ENCODE data around the gene RNASE1. TPM values are rescaled to one million over a fixed set of nuclear protein-coding genes. Genes with fewer than 3 reads are reported as not detected.

Gene RNASE1
- total and polyA plus RNA-seq, 3 experiments from 2014 or later = 3.5 to 4.3 TPM; not detected in 1

DNA sequence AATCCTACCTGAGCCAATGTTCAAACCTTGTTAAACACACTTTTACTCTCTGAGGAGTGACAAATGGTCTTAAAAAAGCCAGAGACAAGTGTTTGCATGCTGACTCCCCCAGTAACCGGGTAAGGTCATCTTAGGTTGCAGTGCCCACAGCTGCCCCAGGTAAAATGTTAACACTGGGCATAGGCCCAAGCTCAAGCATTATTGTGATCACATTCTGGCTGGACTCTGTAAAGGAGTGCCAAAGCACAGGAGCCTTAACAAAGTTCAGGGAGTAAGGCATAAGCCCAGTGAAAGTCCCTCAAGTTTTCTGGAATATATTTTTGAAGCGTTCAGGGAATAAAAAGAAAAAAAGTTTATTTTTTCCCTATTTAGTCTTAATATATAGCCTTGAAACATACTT is 48.3 kb downstream of the RNASE1 start:
- Mint-ChIP-seq H3K4me1 (no peaks in the 10 kb centered on the region), H3K36me3 (peaks cover 0 to 5% (median 0%) of the 10 kb centered on the region in 3 donors), H3K27ac (no peak overlapping the region), H3K4me3 (no peak overlapping the region), H3K9me3 (peaks cover 4 to 16% (median 13%) of the 10 kb centered on the region in 5 donors), H3K27me3 (peaks cover 13 to 14% of the 10 kb centered on the region in 2 donors)
- H3K4me1 ChIP-seq (ENCODE audit: insufficient read depth, low read length) = no peaks in the 10 kb centered on the region
- H3K27me3 ChIP-seq (ENCODE audit: insufficient read depth, low read length, poor library complexity, severe bottlenecking) = no peaks in the 10 kb centered on the region
- ChIA-PET POLR2A (no interaction called here), CTCF (interaction anchor here (1.0 to 1.7 kb wide), 2 partner anchors 9 to 15 kb away, joined by 3 read pairs; partner anchors contain the start of gene EDDM3B)
- H3K27ac ChIP-seq (ENCODE audit: low read depth, low read length) = no peak overlapping the region
- peaks cover 6% of the 10 kb centered on the region for H3K9me3 ChIP-seq (ENCODE audit: low read length)
- no peak overlapping the region for H3K4me3 ChIP-seq (ENCODE audit: low read length)
- H3K36me3 ChIP-seq (ENCODE audit: insufficient read depth, low read length) = no peaks in the 10 kb centered on the region
- no peak for DNase-seq

DNA sequence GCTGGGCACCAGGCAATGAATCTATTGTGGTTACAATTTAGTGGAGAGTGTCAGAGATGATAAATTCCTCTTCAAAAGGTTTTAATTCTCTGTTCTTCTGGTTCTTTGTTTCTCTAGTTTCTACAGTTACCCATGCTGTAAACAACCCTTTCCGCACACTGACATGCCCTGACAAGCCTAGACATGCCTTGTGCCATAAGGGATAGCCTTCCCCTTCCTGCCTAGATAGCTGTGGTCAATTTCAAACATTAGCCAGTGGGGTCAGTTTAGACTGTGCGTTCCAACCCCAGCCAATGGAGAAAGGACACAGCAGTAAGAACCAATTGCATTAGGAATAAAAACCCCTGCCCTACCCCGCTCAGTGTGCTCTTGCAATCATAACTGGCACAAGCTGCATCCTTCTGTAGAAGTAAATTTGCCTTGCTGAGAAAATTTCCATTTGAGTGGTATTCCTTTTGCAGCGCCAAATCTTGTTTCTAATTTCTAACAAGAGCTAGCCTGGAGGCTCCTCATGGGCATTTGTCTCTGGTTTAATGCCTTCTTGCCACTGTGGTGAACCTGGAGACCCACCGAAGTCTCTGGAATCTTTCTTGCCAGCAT is 50.6 kb downstream of the RNASE1 start:
- no peak overlapping the region for H3K27ac Mint-ChIP-seq
- H3K4me3 ChIP-seq (ENCODE audit: low read length) = no peak overlapping the region
- no peak overlapping the region for H3K4me3 Mint-ChIP-seq
- no peaks in the 10 kb centered on the region for H3K4me1 Mint-ChIP-seq
- POLR2A ChIA-PET = no interaction called here
- CTCF ChIA-PET = no interaction called here
- H3K4me1 ChIP-seq (ENCODE audit: insufficient read depth, low read length) = no peaks in the 10 kb centered on the region
- no peak overlapping the region for H3K27ac ChIP-seq (ENCODE audit: low read depth, low read length)
- peaks cover 4 to 16% (median 13%) of the 10 kb centered on the region in 5 donors for H3K9me3 Mint-ChIP-seq
- H3K27me3 Mint-ChIP-seq = peaks cover 18 to 20% of the 10 kb centered on the region in 2 donors
- peaks cover 6% of the 10 kb centered on the region for H3K9me3 ChIP-seq (ENCODE audit: low read length)
- peaks cover 0 to 5% (median 0%) of the 10 kb centered on the region in 3 donors for H3K36me3 Mint-ChIP-seq
- no peak for DNase-seq
- H3K36me3 ChIP-seq (ENCODE audit: insufficient read depth, low read length) = no peaks in the 10 kb centered on the region
- H3K27me3 ChIP-seq (ENCODE audit: insufficient read depth, low read length, poor library complexity, severe bottlenecking) = no peaks in the 10 kb centered on the region

Other genes with a start within 250 kb of the RNASE1 start
- not detected for gene RNASE9, start 241.8 kb downstream of the RNASE1 start, total RNA-seq
- not detected for gene RNASE9, start 241.8 kb downstream of the RNASE1 start, polyA plus RNA-seq
- not detected for gene RNASE11, start 214.8 kb downstream of the RNASE1 start, total RNA-seq
- not detected for gene RNASE11, start 214.8 kb downstream of the RNASE1 start, polyA plus RNA-seq
- not detected for gene RNASE12, start 211.5 kb downstream of the RNASE1 start, total RNA-seq
- gene RNASE12, start 211.5 kb downstream of the RNASE1 start, polyA plus RNA-seq = not detected
- gene OR6S1, start 161.2 kb downstream of the RNASE1 start, total RNA-seq = not detected
- gene OR6S1, start 161.2 kb downstream of the RNASE1 start, polyA plus RNA-seq = not detected
- under 1 TPM in 1 of 2 experiments, not detected in 1; 0.57 TPM for gene RNASE4, start 118.3 kb downstream of the RNASE1 start, total RNA-seq
- gene RNASE4, start 118.3 kb downstream of the RNASE1 start, polyA plus RNA-seq = 2.3 TPM
- gene ANG, start 114.1 kb downstream of the RNASE1 start, total RNA-seq = under 1 TPM; 0.39 to 0.58 TPM
- 1.4 TPM for gene ANG, start 114.1 kb downstream of the RNASE1 start, polyA plus RNA-seq
- not detected for gene EDDM3A, start 57.0 kb downstream of the RNASE1 start, total RNA-seq
- not detected for gene EDDM3A, start 57.0 kb downstream of the RNASE1 start, polyA plus RNA-seq
- gene EDDM3B, start 34.4 kb downstream of the RNASE1 start, total RNA-seq = not detected
- not detected for gene EDDM3B, start 34.4 kb downstream of the RNASE1 start, polyA plus RNA-seq
- gene RNASE6, start 21.6 kb downstream of the RNASE1 start, total RNA-seq = under 1 TPM; 0.74 to 0.95 TPM
- gene RNASE6, start 21.6 kb downstream of the RNASE1 start, polyA plus RNA-seq = 9.8 TPM
- gene RNASE3, start 88.5 kb upstream of the RNASE1 start, total RNA-seq = not detected
- gene RNASE3, start 88.5 kb upstream of the RNASE1 start, polyA plus RNA-seq = not detected
- gene RNASE2, start 152.6 kb upstream of the RNASE1 start, total RNA-seq = not detected
- gene RNASE2, start 152.6 kb upstream of the RNASE1 start, polyA plus RNA-seq = not detected
- gene METTL17, start 187.1 kb upstream of the RNASE1 start, total RNA-seq = 100 to 1,000 TPM; 102 to 107 TPM
- gene METTL17, start 187.1 kb upstream of the RNASE1 start, polyA plus RNA-seq = 43.9 TPM
- gene SLC39A2, start 196.4 kb upstream of the RNASE1 start, total RNA-seq = under 1 TPM in 1 of 2 experiments, not detected in 1; 0.16 TPM
- not detected for gene SLC39A2, start 196.4 kb upstream of the RNASE1 start, polyA plus RNA-seq
- 1 to 10 TPM; 4.8 to 5.0 TPM for gene NDRG2, start 222.2 kb upstream of the RNASE1 start, total RNA-seq
- gene NDRG2, start 222.2 kb upstream of the RNASE1 start, polyA plus RNA-seq = 19.9 TPM
- gene TPPP2, start 227.4 kb upstream of the RNASE1 start, total RNA-seq = not detected
- not detected for gene TPPP2, start 227.4 kb upstream of the RNASE1 start, polyA plus RNA-seq
- not detected for gene RNASE13, start 232.0 kb upstream of the RNASE1 start, total RNA-seq
- gene RNASE13, start 232.0 kb upstream of the RNASE1 start, polyA plus RNA-seq = not detected
- gene RNASE7, start 239.5 kb upstream of the RNASE1 start, total RNA-seq = not detected
- gene RNASE7, start 239.5 kb upstream of the RNASE1 start, polyA plus RNA-seq = not detected

Data from CD8-positive, alpha-beta memory T cell (primary cell).